OCI-LY3 (cell line): Measurements from ENCODE around the gene LPAR2.

Experiments
- CTCF ChIP-seq: fragments of 200-600, 300-600 bp; sonication (generic); IDR thresholded peaks from 2 replicates; pipeline ENCODE4 v1.5.1; 2014; ENCODE audit warnings: antibody characterized with exemption, low read length, low read depth
- EZH2phosphoT487 ChIP-seq: fragments of 200-600 bp; shearing (Covaris generic); IDR thresholded peaks from 2 replicates; pipeline ENCODE4 v1.6.1; 2018; ENCODE audit warnings: antibody characterized with exemption, mixed run types, low read depth

- no peak for TF ChIP-seq CTCF
- TF ChIP-seq EZH2phosphoT487, result no peak
These were observed 43.7 kb downstream of the LPAR2 start for GRCh38 chr19:19584356-19584755.
